ENCODE data around the gene ENDOV.

- no peak for TF ChIP-seq EP300 (IDR thresholded peaks at IDR 0.05)
- no peak for TF ChIP-seq CTCF (IDR thresholded peaks at IDR 0.05)
- no peak for TF ChIP-seq POLR2AphosphoS5 (IDR thresholded peaks at IDR 0.05)
Measured at GRCh38 chr17:80447790-80448189, 32.8 kb downstream of the ENDOV start.
